Stomach (tissue), 4 donors: ENCODE measurements around the gene NKIRAS2.
A peak's percentile ranks its signal among the peaks of the same experiment; 100 is the strongest.

Source experiments
- EP300 ChIP-seq: sonication (generic); formaldehyde crosslinking; IDR thresholded peaks from one replicate; pipeline ENCODE4 v1.6.1; 2017; ENCODE audit warnings: antibody characterized with exemption
- POLR2AphosphoS5 ChIP-seq, 3 donors: sonication (generic); formaldehyde crosslinking; IDR thresholded peaks; one replicate each; pipeline ENCODE4 v1.6.1; 2016; ENCODE audit warnings: antibody characterized with exemption in 3 of 3
- TF ChIP-seq, protein P1 (sequence below), 7 experiments: fragments of 450-650 bp in 4 of 7; fragments of 200-600 bp in 3 of 7; sonication (generic) in 3 of 7; IDR thresholded peaks; one replicate each; pipeline ENCODE4 v1.5.1; 2016 to 2019; ENCODE audit warnings: antibody characterized with exemption in 7 of 7, control low read depth in 2 of 7, mild to moderate bottlenecking in 1 of 7

DNA sequence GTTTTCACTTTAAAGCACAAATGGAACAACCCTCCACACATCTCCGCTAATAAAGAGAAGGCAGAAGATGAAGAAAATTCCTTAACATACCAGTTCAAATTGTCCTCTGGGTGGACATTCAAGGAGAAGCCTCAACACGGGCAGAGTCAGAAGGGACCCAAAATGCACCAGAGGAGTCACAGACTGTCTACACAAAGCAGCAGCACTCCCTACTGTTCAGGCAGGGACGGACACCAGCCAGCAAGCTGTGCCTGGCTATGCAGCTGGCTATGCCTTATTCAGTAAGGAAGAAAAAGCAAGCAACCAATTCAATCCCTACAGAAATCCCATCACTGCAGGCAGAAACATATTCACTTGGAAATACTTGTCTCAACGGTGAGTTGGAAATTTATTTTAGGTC, 10.7 kb upstream of the NKIRAS2 start:
- TF ChIP-seq, protein P1, sequence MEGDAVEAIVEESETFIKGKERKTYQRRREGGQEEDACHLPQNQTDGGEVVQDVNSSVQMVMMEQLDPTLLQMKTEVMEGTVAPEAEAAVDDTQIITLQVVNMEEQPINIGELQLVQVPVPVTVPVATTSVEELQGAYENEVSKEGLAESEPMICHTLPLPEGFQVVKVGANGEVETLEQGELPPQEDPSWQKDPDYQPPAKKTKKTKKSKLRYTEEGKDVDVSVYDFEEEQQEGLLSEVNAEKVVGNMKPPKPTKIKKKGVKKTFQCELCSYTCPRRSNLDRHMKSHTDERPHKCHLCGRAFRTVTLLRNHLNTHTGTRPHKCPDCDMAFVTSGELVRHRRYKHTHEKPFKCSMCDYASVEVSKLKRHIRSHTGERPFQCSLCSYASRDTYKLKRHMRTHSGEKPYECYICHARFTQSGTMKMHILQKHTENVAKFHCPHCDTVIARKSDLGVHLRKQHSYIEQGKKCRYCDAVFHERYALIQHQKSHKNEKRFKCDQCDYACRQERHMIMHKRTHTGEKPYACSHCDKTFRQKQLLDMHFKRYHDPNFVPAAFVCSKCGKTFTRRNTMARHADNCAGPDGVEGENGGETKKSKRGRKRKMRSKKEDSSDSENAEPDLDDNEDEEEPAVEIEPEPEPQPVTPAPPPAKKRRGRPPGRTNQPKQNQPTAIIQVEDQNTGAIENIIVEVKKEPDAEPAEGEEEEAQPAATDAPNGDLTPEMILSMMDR (IDR thresholded peaks at IDR 0.05): peak in 1 of 7 experiments; percentile 7
- TF ChIP-seq POLR2AphosphoS5 (IDR thresholded peaks at IDR 0.05) (no peak), EP300 (no peak)
